ENCODE measurements around the gene BAHCC1.

The BAHCC1 gene

DNA sequence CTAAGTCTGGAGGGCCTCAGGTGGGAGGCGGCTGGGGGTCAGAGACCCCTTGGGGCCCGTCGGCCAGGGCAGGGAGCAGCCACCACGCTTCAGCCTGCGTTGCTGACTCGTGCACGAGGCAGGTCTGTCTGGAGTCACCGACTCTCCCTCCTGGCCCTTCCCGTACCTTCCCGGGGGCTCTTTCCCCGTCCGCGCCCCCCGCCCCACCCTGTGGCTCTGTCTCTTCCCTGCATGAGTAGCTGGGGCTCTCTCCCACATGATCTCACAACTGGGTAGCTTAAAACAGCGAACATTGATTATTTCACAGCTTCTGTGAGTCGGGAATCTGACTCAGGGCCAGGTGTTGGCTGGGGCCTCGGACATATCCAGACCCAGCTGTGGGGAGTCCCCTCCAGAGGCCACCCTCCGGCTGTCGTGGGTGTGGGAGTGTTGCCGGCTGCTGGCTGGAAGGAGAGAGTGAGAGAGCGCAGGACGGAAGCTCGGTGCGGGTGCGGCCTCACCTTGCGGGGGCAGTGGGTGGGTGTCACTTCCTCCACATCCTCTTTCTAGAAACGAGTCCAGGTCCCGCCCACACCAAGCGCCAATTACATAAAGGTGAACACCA is 17.3 kb downstream of the BAHCC1 start:
- ATAC-seq = no peak
- TF ChIP-seq, protein P1, sequence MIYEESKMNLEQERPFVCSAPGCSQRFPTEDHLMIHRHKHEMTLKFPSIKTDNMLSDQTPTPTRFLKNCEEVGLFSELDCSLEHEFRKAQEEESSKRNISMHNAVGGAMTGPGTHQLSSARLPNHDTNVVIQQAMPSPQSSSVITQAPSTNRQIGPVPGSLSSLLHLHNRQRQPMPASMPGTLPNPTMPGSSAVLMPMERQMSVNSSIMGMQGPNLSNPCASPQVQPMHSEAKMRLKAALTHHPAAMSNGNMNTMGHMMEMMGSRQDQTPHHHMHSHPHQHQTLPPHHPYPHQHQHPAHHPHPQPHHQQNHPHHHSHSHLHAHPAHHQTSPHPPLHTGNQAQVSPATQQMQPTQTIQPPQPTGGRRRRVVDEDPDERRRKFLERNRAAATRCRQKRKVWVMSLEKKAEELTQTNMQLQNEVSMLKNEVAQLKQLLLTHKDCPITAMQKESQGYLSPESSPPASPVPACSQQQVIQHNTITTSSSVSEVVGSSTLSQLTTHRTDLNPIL (CRISPR knock-in tag; IDR thresholded peaks at IDR 0.05; ENCODE audit: low read depth) = no peak
- TF ChIP-seq OSR1 (CRISPR knock-in tag; IDR thresholded peaks at IDR 0.05) (no peak), CSDC2 (CRISPR knock-in tag; IDR thresholded peaks at IDR 0.05) (no peak), ESRRG (CRISPR knock-in tag; IDR thresholded peaks at IDR 0.05) (no peak), ISL1 (CRISPR knock-in tag; IDR thresholded peaks at IDR 0.05) (no peak), PPARA (CRISPR knock-in tag; IDR thresholded peaks at IDR 0.05; ENCODE audit: borderline replicate concordance) (no peak), SNAI2 (CRISPR knock-in tag; IDR thresholded peaks at IDR 0.05) (no peak), ARNTL (CRISPR knock-in tag; IDR thresholded peaks at IDR 0.05; ENCODE audit: borderline replicate concordance, low read depth) (no peak), ZC3H10 (CRISPR knock-in tag; IDR thresholded peaks at IDR 0.05) (no peak), GLIS3 (CRISPR knock-in tag; IDR thresholded peaks at IDR 0.05) (no peak), ZFP30 (CRISPR knock-in tag; IDR thresholded peaks at IDR 0.05) (no peak), RARB (CRISPR knock-in tag; IDR thresholded peaks at IDR 0.05) (no peak)
- TF ChIP-seq, protein P2, sequence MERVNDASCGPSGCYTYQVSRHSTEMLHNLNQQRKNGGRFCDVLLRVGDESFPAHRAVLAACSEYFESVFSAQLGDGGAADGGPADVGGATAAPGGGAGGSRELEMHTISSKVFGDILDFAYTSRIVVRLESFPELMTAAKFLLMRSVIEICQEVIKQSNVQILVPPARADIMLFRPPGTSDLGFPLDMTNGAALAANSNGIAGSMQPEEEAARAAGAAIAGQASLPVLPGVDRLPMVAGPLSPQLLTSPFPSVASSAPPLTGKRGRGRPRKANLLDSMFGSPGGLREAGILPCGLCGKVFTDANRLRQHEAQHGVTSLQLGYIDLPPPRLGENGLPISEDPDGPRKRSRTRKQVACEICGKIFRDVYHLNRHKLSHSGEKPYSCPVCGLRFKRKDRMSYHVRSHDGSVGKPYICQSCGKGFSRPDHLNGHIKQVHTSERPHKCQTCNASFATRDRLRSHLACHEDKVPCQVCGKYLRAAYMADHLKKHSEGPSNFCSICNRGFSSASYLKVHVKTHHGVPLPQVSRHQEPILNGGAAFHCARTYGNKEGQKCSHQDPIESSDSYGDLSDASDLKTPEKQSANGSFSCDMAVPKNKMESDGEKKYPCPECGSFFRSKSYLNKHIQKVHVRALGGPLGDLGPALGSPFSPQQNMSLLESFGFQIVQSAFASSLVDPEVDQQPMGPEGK (CRISPR knock-in tag; IDR thresholded peaks at IDR 0.05; ENCODE audit: borderline replicate concordance) = no peak

DNA sequence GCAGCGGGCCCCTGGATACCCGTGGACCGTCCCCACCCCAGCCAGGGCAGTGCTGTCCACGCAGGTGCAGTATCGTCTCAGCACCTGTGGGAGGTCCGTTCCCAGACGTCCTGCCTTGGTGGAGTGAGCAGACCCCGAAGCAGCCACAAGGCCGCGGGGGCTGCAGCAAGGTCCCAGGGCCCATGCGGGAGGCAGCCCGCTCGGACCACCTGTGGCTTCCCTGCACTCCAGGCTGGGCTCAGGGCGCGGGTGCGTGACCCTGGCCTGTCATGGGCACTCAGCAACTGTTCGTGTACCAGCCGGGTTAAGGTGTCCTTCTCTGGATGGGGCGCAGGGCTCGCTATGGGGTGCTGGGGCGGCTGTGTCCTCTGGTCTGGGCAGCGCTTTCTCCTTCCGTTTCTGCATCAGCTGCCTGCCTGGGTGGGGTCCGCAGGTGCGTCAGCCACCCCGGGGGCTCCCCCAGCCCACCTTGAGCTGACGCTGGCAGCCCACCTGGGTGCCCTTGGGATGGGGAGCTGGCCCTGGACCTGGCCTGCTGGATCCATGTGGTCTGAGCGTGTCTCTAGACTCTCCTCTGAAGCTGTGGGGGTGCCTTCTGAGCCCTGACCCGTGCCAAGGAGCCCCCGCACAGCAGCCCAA is 18.4 kb downstream of the BAHCC1 start:
- no peak for ATAC-seq
- TF ChIP-seq, protein P3, sequence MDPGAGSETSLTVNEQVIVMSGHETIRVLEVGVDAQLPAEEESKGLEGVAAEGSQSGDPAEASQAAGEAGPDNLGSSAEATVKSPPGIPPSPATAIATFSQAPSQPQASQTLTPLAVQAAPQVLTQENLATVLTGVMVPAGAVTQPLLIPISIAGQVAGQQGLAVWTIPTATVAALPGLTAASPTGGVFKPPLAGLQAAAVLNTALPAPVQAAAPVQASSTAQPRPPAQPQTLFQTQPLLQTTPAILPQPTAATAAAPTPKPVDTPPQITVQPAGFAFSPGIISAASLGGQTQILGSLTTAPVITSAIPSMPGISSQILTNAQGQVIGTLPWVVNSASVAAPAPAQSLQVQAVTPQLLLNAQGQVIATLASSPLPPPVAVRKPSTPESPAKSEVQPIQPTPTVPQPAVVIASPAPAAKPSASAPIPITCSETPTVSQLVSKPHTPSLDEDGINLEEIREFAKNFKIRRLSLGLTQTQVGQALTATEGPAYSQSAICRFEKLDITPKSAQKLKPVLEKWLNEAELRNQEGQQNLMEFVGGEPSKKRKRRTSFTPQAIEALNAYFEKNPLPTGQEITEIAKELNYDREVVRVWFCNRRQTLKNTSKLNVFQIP (CRISPR knock-in tag; IDR thresholded peaks at IDR 0.05; ENCODE audit: borderline replicate concordance, low read depth) = no peak
- TF ChIP-seq, protein P2 (CRISPR knock-in tag; IDR thresholded peaks at IDR 0.05; ENCODE audit: borderline replicate concordance) = no peak
- TF ChIP-seq TCF4 (CRISPR knock-in tag; IDR thresholded peaks at IDR 0.05; ENCODE audit: borderline replicate concordance) = no peak
- TF ChIP-seq ARNTL (CRISPR knock-in tag; IDR thresholded peaks at IDR 0.05; ENCODE audit: borderline replicate concordance, low read depth) = no peak
- no peak for TF ChIP-seq ZFP30 (CRISPR knock-in tag; IDR thresholded peaks at IDR 0.05)
- no peak for TF ChIP-seq RARB (CRISPR knock-in tag; IDR thresholded peaks at IDR 0.05)
- no peak for TF ChIP-seq ZC3H10 (CRISPR knock-in tag; IDR thresholded peaks at IDR 0.05)
- no peak for TF ChIP-seq CSDC2 (CRISPR knock-in tag; IDR thresholded peaks at IDR 0.05)
- no peak for TF ChIP-seq ISL1 (CRISPR knock-in tag; IDR thresholded peaks at IDR 0.05)
- no peak for TF ChIP-seq ZNF565 (CRISPR knock-in tag; conservative IDR thresholded peaks at IDR 0.05; ENCODE audit: low read depth)
- TF ChIP-seq, protein P4, sequence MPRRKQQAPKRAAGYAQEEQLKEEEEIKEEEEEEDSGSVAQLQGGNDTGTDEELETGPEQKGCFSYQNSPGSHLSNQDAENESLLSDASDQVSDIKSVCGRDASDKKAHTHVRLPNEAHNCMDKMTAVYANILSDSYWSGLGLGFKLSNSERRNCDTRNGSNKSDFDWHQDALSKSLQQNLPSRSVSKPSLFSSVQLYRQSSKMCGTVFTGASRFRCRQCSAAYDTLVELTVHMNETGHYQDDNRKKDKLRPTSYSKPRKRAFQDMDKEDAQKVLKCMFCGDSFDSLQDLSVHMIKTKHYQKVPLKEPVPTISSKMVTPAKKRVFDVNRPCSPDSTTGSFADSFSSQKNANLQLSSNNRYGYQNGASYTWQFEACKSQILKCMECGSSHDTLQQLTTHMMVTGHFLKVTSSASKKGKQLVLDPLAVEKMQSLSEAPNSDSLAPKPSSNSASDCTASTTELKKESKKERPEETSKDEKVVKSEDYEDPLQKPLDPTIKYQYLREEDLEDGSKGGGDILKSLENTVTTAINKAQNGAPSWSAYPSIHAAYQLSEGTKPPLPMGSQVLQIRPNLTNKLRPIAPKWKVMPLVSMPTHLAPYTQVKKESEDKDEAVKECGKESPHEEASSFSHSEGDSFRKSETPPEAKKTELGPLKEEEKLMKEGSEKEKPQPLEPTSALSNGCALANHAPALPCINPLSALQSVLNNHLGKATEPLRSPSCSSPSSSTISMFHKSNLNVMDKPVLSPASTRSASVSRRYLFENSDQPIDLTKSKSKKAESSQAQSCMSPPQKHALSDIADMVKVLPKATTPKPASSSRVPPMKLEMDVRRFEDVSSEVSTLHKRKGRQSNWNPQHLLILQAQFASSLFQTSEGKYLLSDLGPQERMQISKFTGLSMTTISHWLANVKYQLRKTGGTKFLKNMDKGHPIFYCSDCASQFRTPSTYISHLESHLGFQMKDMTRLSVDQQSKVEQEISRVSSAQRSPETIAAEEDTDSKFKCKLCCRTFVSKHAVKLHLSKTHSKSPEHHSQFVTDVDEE (CRISPR knock-in tag; IDR thresholded peaks at IDR 0.05) = no peak
- TF ChIP-seq ZNF8 (CRISPR knock-in tag; IDR thresholded peaks at IDR 0.05) = no peak
- TF ChIP-seq GLIS3 (CRISPR knock-in tag; IDR thresholded peaks at IDR 0.05) = no peak
- TF ChIP-seq PPARA (CRISPR knock-in tag; IDR thresholded peaks at IDR 0.05; ENCODE audit: borderline replicate concordance) = no peak

Data from SK-N-SH treated with all-trans-retinoic acid at 6 μM for 48 hours (cell line).